CD4-positive, alpha-beta T cell treated with Interleukin-10 for 1 hour (primary cell): ENCODE data around the gene ARHGEF19.
"Not testable (repeated sequence)": the region's sequence is repeated elsewhere in the genome, so short reads cannot be mapped to it uniquely, and the experiment has no call there.

ENCODE experiments used
- DNase-seq: peaks from one replicate; pipeline ENCODE4 v3.0.0-alpha.2; 2020

The ARHGEF19 gene

GRCh38 chr1:16163608-16164212 lies 48.7 kb downstream of the ARHGEF19 start:
- DNase-seq: not testable (repeated sequence)

- peak; percentile 78 for DNase-seq
Measured at GRCh38 chr1:16162163-16162822, 50.2 kb downstream of the ARHGEF19 start.

GRCh38 chr1:16161717-16162116 lies 50.7 kb downstream of the ARHGEF19 start:
- no peak for DNase-seq

- no peak for DNase-seq
Measured at GRCh38 chr1:16158993-16159831, 53.2 kb downstream of the ARHGEF19 start.

- peak; percentile 52 for DNase-seq
Measured at GRCh38 chr1:16158025-16158424, 54.4 kb downstream of the ARHGEF19 start.

GRCh38 chr1:16156848-16157495 lies 55.5 kb downstream of the ARHGEF19 start:
- no peak for DNase-seq

GRCh38 chr1:16155537-16156410 lies 56.7 kb downstream of the ARHGEF19 start, which contains the start of gene EPHA2:
Gene EPHA2, minus strand, starts transcription at chr1:16156069. Its CDS starts 137 bp downstream, at chr1:16155932.
- DNase-seq: no peak

- DNase-seq: no peak
Measured at GRCh38 chr1:16153999-16154673, 58.3 kb downstream of the ARHGEF19 start.

- DNase-seq: no peak
Measured at GRCh38 chr1:16153096-16153998, 59.1 kb downstream of the ARHGEF19 start.

- no peak for DNase-seq
Measured at GRCh38 chr1:16152481-16153087, 59.9 kb downstream of the ARHGEF19 start.

- DNase-seq: no peak
Measured at GRCh38 chr1:16151995-16152384, 60.5 kb downstream of the ARHGEF19 start.

GRCh38 chr1:16151196-16151994 lies 61.1 kb downstream of the ARHGEF19 start:
- no peak for DNase-seq

GRCh38 chr1:16150508-16150907 lies 61.9 kb downstream of the ARHGEF19 start:
- no peak for DNase-seq

- no peak for DNase-seq
Measured at GRCh38 chr1:16149702-16150488, 62.6 kb downstream of the ARHGEF19 start.

- no peak for DNase-seq
Measured at GRCh38 chr1:16149146-16149545, 63.3 kb downstream of the ARHGEF19 start.

GRCh38 chr1:16148329-16149092 lies 63.9 kb downstream of the ARHGEF19 start:
- no peak for DNase-seq
